Measurements from ENCODE around the gene RADX.
A peak's percentile ranks its signal among the peaks of the same experiment; 100 is the strongest.

The RADX gene

GRCh38 chrX:106692425-106693065 lies 80.8 kb downstream of the RADX start:
- no peak overlapping the region for H3K27ac ChIP-seq (ENCODE audit: low read length)
- no peaks in the 10 kb centered on the region for H3K27me3 ChIP-seq (ENCODE audit: low read depth, low read length)
- no peak overlapping the region for H3K4me3 ChIP-seq (ENCODE audit: low read depth in 1 of 2, low read length in 2 of 2)

GRCh38 chrX:106696502-106696901 lies 84.7 kb downstream of the RADX start:
- Histone ChIP-seq H3K4me1 (ENCODE audit: control insufficient read depth in 1 of 2, insufficient read depth in 2 of 2, low read length in 2 of 2) (no peaks in the 10 kb centered on the region), H3K27ac (ENCODE audit: low read length) (no peak overlapping the region), H3K9me3 (ENCODE audit: control insufficient read depth in 1 of 2, low read length in 2 of 2) (no peaks in the 10 kb centered on the region), H3K36me3 (ENCODE audit: control insufficient read depth in 1 of 2, insufficient read depth in 2 of 2, low read length in 2 of 2) (no peaks in the 10 kb centered on the region), H3K4me3 (ENCODE audit: low read depth in 1 of 2, low read length in 2 of 2) (no peak overlapping the region), H3K27me3 (ENCODE audit: low read depth, low read length) (no peaks in the 10 kb centered on the region)

More at GRCh38 chrX:106692425-106693065, 80.8 kb downstream of the RADX start:
- no peaks in the 10 kb centered on the region for H3K36me3 ChIP-seq (ENCODE audit: control insufficient read depth in 1 of 2, insufficient read depth in 2 of 2, low read length in 2 of 2)
- no peaks in the 10 kb centered on the region for H3K4me1 ChIP-seq (ENCODE audit: control insufficient read depth in 1 of 2, insufficient read depth in 2 of 2, low read length in 2 of 2)
- no peaks in the 10 kb centered on the region for H3K9me3 ChIP-seq (ENCODE audit: control insufficient read depth in 1 of 2, low read length in 2 of 2)

- H3K36me3 ChIP-seq (ENCODE audit: control insufficient read depth in 1 of 2, insufficient read depth in 2 of 2, low read length in 2 of 2) = no peaks in the 10 kb centered on the region
- H3K4me3 ChIP-seq (ENCODE audit: low read depth in 1 of 2, low read length in 2 of 2) = no peak overlapping the region
- H3K27ac ChIP-seq (ENCODE audit: low read length) = no peak overlapping the region
- no peaks in the 10 kb centered on the region for H3K9me3 ChIP-seq (ENCODE audit: control insufficient read depth in 1 of 2, low read length in 2 of 2)
- no peaks in the 10 kb centered on the region for H3K27me3 ChIP-seq (ENCODE audit: low read depth, low read length)
- no peaks in the 10 kb centered on the region for H3K4me1 ChIP-seq (ENCODE audit: control insufficient read depth in 1 of 2, insufficient read depth in 2 of 2, low read length in 2 of 2)
These were observed 86.9 kb downstream of the RADX start for GRCh38 chrX:106698693-106699092.

GRCh38 chrX:106702636-106703035 lies 90.9 kb downstream of the RADX start:
- H3K27me3 ChIP-seq (ENCODE audit: low read depth, low read length) = no peaks in the 10 kb centered on the region
- no peaks in the 10 kb centered on the region for H3K9me3 ChIP-seq (ENCODE audit: control insufficient read depth in 1 of 2, low read length in 2 of 2)
- H3K4me3 ChIP-seq (ENCODE audit: low read depth in 1 of 2, low read length in 2 of 2) = no peak overlapping the region
- no peaks in the 10 kb centered on the region for H3K4me1 ChIP-seq (ENCODE audit: control insufficient read depth in 1 of 2, insufficient read depth in 2 of 2, low read length in 2 of 2)
- H3K36me3 ChIP-seq (ENCODE audit: control insufficient read depth in 1 of 2, insufficient read depth in 2 of 2, low read length in 2 of 2) = no peaks in the 10 kb centered on the region
- H3K27ac ChIP-seq (ENCODE audit: low read length) = no peak overlapping the region

GRCh38 chrX:106706466-106706865 lies 94.7 kb downstream of the RADX start:
- no peak overlapping the region for H3K27ac ChIP-seq (ENCODE audit: low read length)
- no peaks in the 10 kb centered on the region for H3K4me1 ChIP-seq (ENCODE audit: control insufficient read depth in 1 of 2, insufficient read depth in 2 of 2, low read length in 2 of 2)
- no peak overlapping the region for H3K4me3 ChIP-seq (ENCODE audit: low read depth in 1 of 2, low read length in 2 of 2)
- H3K9me3 ChIP-seq (ENCODE audit: control insufficient read depth in 1 of 2, low read length in 2 of 2) = no peaks in the 10 kb centered on the region
- H3K27me3 ChIP-seq (ENCODE audit: low read depth, low read length) = no peaks in the 10 kb centered on the region
- no peaks in the 10 kb centered on the region for H3K36me3 ChIP-seq (ENCODE audit: control insufficient read depth in 1 of 2, insufficient read depth in 2 of 2, low read length in 2 of 2)

GRCh38 chrX:106707771-106708454 lies 96.1 kb downstream of the RADX start:
- H3K27me3 ChIP-seq (ENCODE audit: low read depth, low read length) = no peaks in the 10 kb centered on the region
- H3K27ac ChIP-seq (ENCODE audit: low read length) = no peak overlapping the region
- no peaks in the 10 kb centered on the region for H3K9me3 ChIP-seq (ENCODE audit: control insufficient read depth in 1 of 2, low read length in 2 of 2)
- H3K36me3 ChIP-seq (ENCODE audit: control insufficient read depth in 1 of 2, insufficient read depth in 2 of 2, low read length in 2 of 2) = no peaks in the 10 kb centered on the region
- H3K4me1 ChIP-seq (ENCODE audit: control insufficient read depth in 1 of 2, insufficient read depth in 2 of 2, low read length in 2 of 2) = no peaks in the 10 kb centered on the region
- no peak overlapping the region for H3K4me3 ChIP-seq (ENCODE audit: low read depth in 1 of 2, low read length in 2 of 2)

- no peak overlapping the region for H3K27ac ChIP-seq (ENCODE audit: low read length)
- H3K9me3 ChIP-seq (ENCODE audit: control insufficient read depth in 1 of 2, low read length in 2 of 2) = no peaks in the 10 kb centered on the region
- no peaks in the 10 kb centered on the region for H3K27me3 ChIP-seq (ENCODE audit: low read depth, low read length)
- H3K4me3 ChIP-seq (ENCODE audit: low read depth in 1 of 2, low read length in 2 of 2) = no peak overlapping the region
- no peaks in the 10 kb centered on the region for H3K4me1 ChIP-seq (ENCODE audit: control insufficient read depth in 1 of 2, insufficient read depth in 2 of 2, low read length in 2 of 2)
- H3K36me3 ChIP-seq (ENCODE audit: control insufficient read depth in 1 of 2, insufficient read depth in 2 of 2, low read length in 2 of 2) = no peaks in the 10 kb centered on the region
These were observed 99.0 kb downstream of the RADX start for GRCh38 chrX:106710771-106711170.

GRCh38 chrX:106711375-106711774 lies 99.6 kb downstream of the RADX start:
- Histone ChIP-seq H3K27ac (ENCODE audit: low read length) (no peak overlapping the region), H3K36me3 (ENCODE audit: control insufficient read depth in 1 of 2, insufficient read depth in 2 of 2, low read length in 2 of 2) (no peaks in the 10 kb centered on the region), H3K4me3 (ENCODE audit: low read depth in 1 of 2, low read length in 2 of 2) (no peak overlapping the region), H3K27me3 (ENCODE audit: low read depth, low read length) (no peaks in the 10 kb centered on the region), H3K4me1 (ENCODE audit: control insufficient read depth in 1 of 2, insufficient read depth in 2 of 2, low read length in 2 of 2) (no peaks in the 10 kb centered on the region), H3K9me3 (ENCODE audit: control insufficient read depth in 1 of 2, low read length in 2 of 2) (no peaks in the 10 kb centered on the region)

GRCh38 chrX:106716004-106716403 lies 104.2 kb downstream of the RADX start:
- no peak overlapping the region for H3K27ac ChIP-seq (ENCODE audit: low read length)
- no peaks in the 10 kb centered on the region for H3K36me3 ChIP-seq (ENCODE audit: control insufficient read depth in 1 of 2, insufficient read depth in 2 of 2, low read length in 2 of 2)
- H3K4me3 ChIP-seq (ENCODE audit: low read depth in 1 of 2, low read length in 2 of 2) = no peak overlapping the region
- no peaks in the 10 kb centered on the region for H3K4me1 ChIP-seq (ENCODE audit: control insufficient read depth in 1 of 2, insufficient read depth in 2 of 2, low read length in 2 of 2)
- no peaks in the 10 kb centered on the region for H3K9me3 ChIP-seq (ENCODE audit: control insufficient read depth in 1 of 2, low read length in 2 of 2)
- no peaks in the 10 kb centered on the region for H3K27me3 ChIP-seq (ENCODE audit: low read depth, low read length)

- no peaks in the 10 kb centered on the region for H3K4me1 ChIP-seq (ENCODE audit: control insufficient read depth in 1 of 2, insufficient read depth in 2 of 2, low read length in 2 of 2)
- no peaks in the 10 kb centered on the region for H3K36me3 ChIP-seq (ENCODE audit: control insufficient read depth in 1 of 2, insufficient read depth in 2 of 2, low read length in 2 of 2)
- no peak overlapping the region for H3K27ac ChIP-seq (ENCODE audit: low read length)
- no peaks in the 10 kb centered on the region for H3K9me3 ChIP-seq (ENCODE audit: control insufficient read depth in 1 of 2, low read length in 2 of 2)
- H3K27me3 ChIP-seq (ENCODE audit: low read depth, low read length) = no peaks in the 10 kb centered on the region
- no peak overlapping the region for H3K4me3 ChIP-seq (ENCODE audit: low read depth in 1 of 2, low read length in 2 of 2)
These were observed 104.7 kb downstream of the RADX start for GRCh38 chrX:106716463-106716862.

- no peak overlapping the region for H3K27ac ChIP-seq (ENCODE audit: low read length)
- H3K4me3 ChIP-seq (ENCODE audit: low read depth in 1 of 2, low read length in 2 of 2) = no peak overlapping the region
- no peaks in the 10 kb centered on the region for H3K4me1 ChIP-seq (ENCODE audit: control insufficient read depth in 1 of 2, insufficient read depth in 2 of 2, low read length in 2 of 2)
- no peaks in the 10 kb centered on the region for H3K9me3 ChIP-seq (ENCODE audit: control insufficient read depth in 1 of 2, low read length in 2 of 2)
- no peaks in the 10 kb centered on the region for H3K27me3 ChIP-seq (ENCODE audit: low read depth, low read length)
- no peaks in the 10 kb centered on the region for H3K36me3 ChIP-seq (ENCODE audit: control insufficient read depth in 1 of 2, insufficient read depth in 2 of 2, low read length in 2 of 2)
These were observed 106.9 kb downstream of the RADX start for GRCh38 chrX:106718709-106719108.

- H3K36me3 ChIP-seq (ENCODE audit: control insufficient read depth in 1 of 2, insufficient read depth in 2 of 2, low read length in 2 of 2) = no peaks in the 10 kb centered on the region
- H3K9me3 ChIP-seq (ENCODE audit: control insufficient read depth in 1 of 2, low read length in 2 of 2) = no peaks in the 10 kb centered on the region
- peak overlapping the region; percentile 54 to 74 for H3K4me3 ChIP-seq (ENCODE audit: low read depth in 1 of 2, low read length in 2 of 2)
- H3K27ac ChIP-seq (ENCODE audit: low read length) = peak overlapping the region; percentile 27
- H3K4me1 ChIP-seq (ENCODE audit: control insufficient read depth in 1 of 2, insufficient read depth in 2 of 2, low read length in 2 of 2) = no peaks in the 10 kb centered on the region
- no peaks in the 10 kb centered on the region for H3K27me3 ChIP-seq (ENCODE audit: low read depth, low read length)
These were observed 114.2 kb downstream of the RADX start for GRCh38 chrX:106725931-106726330.
